DOHH2 (cell line): ENCODE data around the gene FAM107A.

Experiments
- EZH2phosphoT487 ChIP-seq: fragments of 200-600 bp; sonication (generic); IDR thresholded peaks from 2 replicates; pipeline ENCODE4 v1.6.1; 2017; ENCODE audit warnings: borderline replicate concordance, mild to moderate bottlenecking, antibody characterized with exemption, low read length, moderate library complexity, mixed read lengths
- TF ChIP-seq, protein P1 (sequence below): fragments of 200-600 bp; sonication (generic); IDR thresholded peaks from one replicate; pipeline ENCODE4 v1.5.1; 2014; ENCODE audit warnings: antibody characterized with exemption, mild to moderate bottlenecking, low read depth, low read length; ENCODE audit not compliant: poor library complexity, severe bottlenecking

- TF ChIP-seq, protein P1, sequence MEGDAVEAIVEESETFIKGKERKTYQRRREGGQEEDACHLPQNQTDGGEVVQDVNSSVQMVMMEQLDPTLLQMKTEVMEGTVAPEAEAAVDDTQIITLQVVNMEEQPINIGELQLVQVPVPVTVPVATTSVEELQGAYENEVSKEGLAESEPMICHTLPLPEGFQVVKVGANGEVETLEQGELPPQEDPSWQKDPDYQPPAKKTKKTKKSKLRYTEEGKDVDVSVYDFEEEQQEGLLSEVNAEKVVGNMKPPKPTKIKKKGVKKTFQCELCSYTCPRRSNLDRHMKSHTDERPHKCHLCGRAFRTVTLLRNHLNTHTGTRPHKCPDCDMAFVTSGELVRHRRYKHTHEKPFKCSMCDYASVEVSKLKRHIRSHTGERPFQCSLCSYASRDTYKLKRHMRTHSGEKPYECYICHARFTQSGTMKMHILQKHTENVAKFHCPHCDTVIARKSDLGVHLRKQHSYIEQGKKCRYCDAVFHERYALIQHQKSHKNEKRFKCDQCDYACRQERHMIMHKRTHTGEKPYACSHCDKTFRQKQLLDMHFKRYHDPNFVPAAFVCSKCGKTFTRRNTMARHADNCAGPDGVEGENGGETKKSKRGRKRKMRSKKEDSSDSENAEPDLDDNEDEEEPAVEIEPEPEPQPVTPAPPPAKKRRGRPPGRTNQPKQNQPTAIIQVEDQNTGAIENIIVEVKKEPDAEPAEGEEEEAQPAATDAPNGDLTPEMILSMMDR: no peak
- no peak for TF ChIP-seq EZH2phosphoT487
Measured at GRCh38 chr3:58519668-58520402, 57.4 kb downstream of the FAM107A start.
